ENCODE data around the gene TRABD2B. TPM values are rescaled to one million over a fixed set of nuclear protein-coding genes. Genes with fewer than 3 reads are reported as not detected.
A peak's percentile ranks its signal among the peaks of the same experiment; 100 is the strongest.
"Not testable (repeated sequence)": the region's sequence is repeated elsewhere in the genome, so short reads cannot be mapped to it uniquely, and the experiment has no call there.

Gene TRABD2B
- total RNA-seq, 1 donor from 2014 or later: 0.64 TPM

DNA sequence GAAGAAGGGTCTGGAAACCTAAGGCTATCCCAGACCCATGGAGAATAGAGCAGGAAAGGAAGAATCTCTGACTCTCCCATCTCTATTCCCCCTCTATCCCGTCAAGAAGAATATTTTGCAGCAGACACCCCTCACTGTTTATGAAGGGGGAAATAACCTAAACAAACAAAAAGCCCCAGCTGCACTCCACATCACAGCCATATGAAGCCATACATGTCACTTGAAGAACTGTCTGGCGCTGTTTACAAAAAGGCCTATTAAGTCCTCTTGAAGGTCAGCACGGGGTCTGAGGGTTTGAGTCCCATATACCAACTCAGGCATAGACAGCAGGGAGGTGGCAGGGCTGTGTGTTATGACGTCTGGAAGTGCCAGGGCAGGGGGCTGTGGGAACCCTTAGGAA lies 31.4 kb downstream of the TRABD2B start:
- ATAC-seq: no peak

DNA sequence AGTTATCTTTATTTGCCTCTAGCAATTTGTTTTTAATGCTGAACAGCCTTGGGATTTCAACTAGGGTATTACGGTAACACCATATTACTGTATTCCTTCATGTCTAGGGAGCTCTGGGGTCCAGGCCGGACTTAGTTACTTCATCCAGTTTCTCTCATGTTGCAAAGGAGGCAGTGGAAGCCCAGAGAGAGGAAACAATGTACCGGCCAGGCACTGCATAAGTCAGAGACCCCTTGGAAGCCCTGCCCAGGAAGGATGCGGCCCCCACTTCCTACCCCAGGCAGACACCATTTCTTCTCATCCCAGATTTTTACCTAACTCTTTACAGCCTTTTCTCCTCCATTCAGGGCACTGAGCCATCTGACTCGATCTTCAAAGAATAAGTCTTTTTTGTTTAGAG lies 32.5 kb downstream of the TRABD2B start:
- ATAC-seq: no peak

DNA sequence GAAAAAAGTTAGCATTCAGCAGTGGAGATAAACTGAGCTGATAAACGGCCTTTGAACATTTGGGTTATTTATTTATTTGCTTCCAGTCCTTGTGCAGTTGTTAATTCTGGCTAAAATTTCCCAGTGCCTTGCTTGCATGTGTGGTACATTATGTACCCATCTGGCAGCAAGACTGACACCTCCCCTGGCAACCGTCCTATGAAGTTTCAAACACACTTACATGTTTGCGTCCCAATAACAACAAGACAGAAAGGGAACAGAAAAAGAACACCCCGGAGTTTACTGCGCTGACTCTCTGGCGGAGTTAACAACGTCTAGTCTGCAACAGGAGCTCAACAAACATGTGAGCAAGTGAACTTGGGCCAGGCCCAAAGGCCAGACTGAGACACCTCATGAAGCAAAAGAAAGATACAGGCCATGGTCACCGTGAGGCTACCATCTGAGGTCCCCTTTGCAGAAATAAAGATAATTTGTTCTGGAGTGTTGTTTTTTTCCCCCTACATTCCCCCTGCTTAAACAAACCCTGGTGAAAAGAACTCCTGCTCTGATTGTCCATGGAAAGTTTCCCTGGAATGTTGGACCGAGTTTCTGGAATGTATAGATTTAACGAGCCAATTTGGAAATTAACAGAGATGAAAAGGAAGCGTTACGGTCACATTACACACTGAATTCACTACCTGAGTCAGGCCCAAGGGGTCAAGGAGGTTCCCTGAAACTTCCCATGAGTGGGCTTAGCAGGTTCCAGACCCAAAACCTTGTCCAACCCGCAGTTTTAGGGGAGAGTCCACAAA lies 33.4 kb downstream of the TRABD2B start:
- ATAC-seq: no peak

DNA sequence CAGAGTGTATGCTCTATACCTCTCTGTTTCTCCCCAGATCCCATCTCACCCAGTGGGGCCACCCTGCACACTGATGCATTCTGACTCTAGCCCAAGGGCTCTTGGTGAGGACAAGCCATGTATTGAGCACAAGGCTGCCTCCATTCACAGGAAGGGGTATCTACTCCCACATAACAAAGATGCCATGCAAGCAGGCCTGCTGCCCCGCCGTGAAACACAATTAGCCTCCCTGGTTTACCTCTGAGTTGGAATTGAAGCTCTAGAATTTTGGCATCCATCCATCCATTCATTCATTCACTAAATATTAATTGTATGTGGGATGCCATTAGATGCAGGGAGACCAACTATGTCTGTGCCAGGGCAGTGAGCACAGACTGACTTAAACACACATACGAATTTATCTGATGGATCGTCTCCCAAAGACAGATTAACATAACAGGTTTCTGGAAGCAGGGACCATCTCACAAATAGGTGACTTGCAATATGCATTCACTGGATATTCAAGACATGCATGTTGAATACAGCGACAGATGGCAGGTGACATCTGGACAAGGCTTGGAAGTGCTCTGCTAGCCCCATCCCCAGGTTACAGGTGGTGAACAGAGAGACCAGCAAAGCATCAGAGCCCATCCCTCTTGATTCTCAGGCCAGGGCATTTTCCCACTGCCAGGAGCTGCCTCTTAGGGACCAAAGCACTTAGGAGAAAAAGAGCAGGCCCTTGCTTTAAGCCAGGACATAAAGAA lies 34.3 kb downstream of the TRABD2B start:
- ATAC-seq: no peak

DNA sequence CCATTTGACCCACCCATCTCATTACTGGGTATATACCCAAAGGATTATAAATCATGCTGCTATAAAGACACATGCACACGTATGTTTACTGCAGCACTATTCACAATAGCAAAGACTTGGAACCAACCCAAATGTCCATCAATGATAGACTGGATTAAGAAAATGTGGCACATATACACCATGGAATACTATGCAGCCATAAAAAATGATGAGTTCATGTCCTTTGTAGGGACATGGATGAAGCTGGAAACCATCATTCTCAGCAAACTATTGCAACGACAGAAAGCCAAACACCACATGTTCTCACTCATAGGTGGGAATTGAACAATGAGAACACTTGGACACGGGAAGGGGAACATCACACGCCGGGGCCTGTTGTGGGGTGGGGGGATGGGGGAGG lies 35.4 kb downstream of the TRABD2B start:
- not testable (repeated sequence) for ATAC-seq

DNA sequence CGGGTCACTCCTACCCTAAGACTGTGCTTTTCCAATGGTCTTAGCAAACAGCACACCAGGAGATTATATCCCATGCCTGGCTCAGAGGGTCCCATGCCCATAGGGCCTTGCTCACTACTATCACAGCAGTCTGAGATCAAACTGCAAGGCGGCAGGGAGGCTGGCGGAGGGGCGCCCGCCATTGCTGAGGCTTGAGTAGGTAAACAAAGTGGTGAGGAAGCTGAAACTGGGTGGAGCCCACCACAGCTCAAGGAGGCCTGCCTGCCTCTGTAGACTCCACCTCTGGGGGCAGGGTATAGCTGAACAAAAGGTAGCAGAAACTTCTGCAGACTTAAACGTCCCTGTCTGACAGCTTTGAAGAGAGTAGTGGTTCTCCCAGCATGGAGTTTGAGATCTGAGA lies 40.7 kb downstream of the TRABD2B start:
- ATAC-seq: not testable (repeated sequence)

DNA sequence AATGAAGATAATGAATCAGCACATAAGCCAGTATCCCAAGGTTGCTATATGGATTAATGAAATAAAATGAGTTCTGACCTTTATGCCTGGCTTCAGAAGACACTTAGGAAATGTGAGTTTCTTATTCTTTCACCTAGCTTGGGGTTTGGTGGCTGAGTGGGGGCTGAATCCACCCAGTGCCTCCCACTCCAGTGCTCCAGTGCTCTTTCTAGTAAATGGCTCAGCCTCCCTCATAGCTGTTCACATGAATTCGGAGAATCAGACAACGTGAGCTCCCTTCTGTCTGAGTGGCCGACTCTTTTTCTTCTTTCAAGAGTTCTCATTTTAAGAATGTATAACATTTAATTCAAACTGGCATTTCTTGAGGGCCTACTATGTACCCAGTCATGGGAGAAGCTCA lies 43.5 kb downstream of the TRABD2B start:
- ATAC-seq: no peak

DNA sequence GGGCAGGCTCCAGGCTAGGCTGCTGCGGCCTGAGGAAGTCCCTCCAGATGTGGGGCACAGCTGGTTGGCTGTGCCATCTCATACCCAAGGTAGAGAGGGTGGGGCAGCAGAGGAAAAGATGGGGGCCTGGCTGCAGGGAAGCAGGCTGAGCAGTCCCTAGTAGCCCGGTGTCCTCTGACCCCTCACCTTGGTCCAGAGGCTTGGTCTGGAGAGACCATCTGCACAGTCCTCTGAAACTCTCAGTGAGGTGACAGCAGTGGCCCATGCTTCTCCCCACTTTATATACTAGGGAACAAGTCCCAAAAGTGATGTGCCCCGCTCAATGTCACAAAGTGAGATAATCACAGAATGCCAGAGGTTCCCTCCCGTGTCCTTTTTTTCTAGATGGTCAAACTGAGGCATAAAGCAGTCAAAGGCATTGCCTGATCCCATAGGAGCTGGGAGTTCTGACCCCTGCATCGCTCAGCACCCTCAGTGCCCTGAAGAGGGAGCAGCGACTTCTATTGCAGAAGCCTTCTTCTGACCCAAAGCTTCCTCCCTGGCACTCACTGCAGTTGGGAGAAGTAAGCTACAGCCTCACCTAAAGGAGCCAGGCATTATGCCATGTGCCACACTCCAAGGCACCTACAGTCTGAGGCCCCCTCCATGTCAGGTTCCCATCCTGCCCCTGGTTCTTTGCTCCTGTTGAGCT lies 45.5 kb downstream of the TRABD2B start:
- no peak for ATAC-seq

DNA sequence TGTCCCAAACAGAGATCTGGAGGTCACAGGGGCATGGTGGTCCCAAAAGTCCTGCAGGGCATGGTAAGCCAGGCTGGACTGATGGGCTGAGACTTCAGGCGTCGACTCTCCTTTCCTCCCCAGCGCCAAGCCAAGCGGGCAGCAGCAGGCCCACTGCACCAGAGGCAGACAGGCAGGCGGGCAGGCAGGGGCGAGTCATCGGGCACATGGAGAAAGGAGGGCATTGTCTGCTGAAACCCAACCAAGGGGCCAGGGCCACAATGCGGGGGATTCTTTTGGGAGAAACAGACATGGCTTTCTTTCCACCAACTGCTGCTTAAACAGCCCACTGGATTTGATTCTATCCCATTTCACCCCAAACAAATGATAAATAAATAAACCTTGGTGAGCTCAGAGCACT lies 46.2 kb downstream of the TRABD2B start:
- ATAC-seq: no peak

DNA sequence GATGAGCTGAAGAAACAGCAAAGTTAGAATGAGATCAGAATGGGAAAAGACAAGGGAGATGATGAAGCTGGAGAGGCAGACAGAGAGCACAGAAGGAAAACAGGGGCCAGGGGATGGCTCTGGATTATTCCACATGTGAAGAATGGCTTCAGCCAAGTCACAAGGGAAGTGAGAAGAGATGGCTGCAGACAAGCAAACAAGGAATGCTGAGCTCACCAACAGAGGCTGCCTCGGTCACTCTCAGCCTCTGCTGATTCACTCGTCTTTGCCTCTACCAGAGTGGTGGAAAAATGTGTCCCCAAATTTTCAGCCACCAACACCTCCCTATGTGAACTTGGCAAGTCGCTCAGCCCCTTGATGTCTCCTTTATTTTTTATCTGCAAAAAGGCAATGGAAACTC lies 46.7 kb downstream of the TRABD2B start:
- ATAC-seq: no peak

DNA sequence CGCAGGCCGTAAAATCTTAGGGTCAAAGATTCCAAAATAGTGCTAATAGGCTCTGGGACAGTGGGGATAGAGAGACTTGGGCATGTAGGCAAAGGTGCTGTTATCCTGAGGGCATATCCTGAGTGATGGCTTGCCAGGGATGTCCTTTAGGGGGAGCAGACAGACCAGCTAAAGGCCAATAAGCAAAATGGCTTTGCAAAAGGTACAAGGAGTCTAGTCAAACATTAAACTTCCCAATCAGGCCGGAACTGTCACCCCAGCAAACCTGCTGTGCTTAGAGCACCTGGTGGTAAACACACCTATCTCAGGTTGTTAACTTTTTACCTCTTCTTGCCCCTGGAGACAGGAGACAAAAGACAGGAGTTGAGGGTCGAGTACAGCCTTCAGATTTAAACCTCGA lies 49.1 kb downstream of the TRABD2B start:
- no peak for ATAC-seq

DNA sequence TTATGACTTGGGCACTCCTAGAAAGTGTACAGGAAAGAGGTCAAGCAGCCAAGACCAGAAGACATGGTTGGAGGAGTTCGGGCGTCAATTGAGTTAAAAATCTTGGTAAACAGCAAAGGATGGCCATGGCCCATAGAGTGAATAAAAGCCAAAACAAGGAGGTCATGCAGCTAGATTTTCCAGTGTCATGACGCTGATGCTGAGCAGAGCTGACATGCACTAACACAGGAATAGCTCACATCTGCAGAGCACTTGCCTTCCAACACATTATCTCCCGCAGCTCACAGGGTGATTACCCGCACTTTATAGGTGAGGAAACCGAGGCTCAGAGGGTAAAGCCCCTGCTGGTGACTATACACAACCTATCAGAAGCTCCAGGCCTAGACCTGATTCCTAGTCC lies 49.7 kb downstream of the TRABD2B start:
- ATAC-seq: no peak

DNA sequence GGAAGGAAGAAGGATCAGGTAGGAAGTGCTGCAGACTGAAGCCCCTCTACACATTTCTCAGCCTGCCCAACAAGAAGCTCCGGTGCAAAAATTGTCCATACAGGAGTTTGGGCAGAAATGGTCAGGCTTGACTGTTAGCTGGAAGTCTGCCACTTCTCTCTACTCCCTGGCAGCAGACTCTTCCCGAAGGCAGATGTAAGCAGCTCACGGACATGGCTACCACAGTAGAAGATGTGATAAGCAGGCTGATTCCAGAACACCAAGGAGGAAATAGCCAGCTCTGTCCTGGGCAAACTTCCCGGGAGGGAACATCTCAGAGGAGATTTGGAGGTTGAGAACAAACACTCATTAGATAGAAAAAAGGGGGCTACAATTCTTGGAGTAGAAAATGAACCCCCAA lies 52.6 kb downstream of the TRABD2B start:
- ATAC-seq: no peak

DNA sequence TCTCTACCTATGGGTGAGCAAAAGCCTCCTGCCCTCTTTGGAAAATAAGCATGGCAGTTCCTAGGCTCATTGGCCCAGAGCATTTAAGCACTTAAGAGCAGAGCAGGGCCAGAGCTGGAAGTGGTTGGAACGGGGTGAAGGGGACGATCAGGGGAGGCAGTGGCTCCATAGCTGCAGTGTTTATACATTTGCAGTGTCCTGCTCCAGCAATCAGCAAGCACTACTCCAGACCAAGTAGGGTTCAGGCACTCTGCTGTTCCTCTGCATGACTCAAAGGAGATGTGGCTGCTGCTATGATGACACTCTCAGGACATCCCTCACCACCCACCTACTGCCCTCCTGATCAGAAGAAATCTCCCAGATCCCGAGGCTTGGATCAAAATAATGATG lies 55.0 kb downstream of the TRABD2B start:
- peak; percentile 50 for ATAC-seq

DNA sequence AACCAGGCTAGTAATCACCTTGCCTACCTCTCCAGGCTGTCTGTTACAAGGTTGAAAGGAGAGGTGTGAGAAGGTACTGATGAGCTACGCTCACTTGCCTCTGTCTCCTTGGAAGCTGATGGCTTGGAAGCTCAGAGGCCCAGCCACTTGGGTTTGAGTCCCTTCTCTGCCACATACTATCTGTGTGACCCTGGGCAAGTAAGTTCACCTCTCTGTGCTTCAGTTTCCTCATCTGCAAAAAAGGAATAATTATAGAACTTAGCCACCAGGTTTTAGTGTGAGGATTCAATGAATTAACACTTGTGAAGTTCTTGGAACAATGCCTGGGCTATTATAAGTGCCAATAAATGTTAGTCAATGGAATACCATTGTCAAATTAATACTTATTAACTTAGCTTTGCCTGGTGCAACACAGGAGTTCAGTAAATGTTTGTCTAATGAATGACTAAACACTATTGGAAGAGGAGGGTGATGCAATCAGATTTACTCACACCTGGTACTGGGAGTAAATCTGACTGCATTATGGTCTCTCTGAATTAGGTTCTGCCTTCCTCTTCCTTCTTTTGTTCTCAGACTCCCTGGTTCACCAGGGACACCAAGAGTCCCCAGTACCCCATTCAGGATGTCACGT lies 55.5 kb downstream of the TRABD2B start:
- peak; percentile 94 for ATAC-seq

DNA sequence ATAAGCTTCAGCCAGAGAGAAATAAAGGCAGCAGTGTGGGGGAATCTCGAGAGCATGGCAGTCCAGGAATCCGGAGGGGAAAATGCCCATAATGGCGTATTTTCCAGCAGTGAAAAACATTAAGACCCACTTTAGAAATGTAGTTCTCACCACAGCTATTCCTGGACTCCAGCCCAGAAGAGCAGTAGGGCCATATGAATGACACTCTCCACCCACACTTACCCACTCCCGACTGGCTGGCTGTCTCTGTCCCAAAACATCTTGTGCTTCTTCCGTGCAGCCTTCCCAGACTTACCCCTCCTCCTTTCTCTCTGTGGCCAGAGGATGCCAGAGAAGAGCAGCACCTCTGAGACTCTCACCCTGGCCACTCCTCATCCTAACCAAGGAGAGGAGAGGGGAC lies 56.4 kb downstream of the TRABD2B start:
- ATAC-seq: no peak

DNA sequence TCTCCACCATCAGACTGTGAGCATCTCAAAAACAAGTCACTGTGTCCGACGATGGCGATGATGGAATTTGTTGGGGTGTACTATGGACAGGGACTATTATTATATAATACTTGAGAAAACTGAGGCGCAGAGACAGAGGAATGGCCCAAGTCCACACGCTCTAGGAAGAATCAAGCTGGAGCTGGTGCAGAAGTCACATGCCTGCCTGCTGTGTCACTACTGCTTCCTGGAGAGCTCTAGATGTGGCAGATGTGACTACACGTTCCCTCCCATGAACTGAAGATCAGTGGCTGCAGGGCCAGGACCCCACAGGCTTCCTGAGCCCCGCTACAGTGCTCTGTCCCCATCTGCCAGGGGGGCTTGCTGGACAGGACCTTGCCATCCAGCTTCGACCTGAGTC lies 56.9 kb downstream of the TRABD2B start:
- no peak for ATAC-seq

DNA sequence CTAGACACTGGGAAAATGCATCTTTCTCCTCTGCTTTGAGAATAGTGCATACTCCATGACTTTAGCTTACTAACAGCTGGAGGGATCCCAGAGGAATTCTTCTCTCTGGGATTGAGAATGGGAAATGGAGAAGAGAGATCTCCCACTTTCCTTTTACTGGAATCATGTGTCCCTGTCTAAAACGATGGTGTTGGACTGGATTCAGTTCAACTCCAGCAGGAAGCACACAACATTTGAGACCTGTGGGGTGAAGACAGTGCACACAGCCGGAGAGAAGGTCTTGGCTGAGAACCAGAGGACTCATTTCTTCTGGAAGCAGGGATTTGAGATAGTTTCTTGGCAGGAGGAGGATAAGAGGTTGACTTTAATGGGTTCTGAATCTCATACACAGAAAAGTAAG lies 58.7 kb downstream of the TRABD2B start:
- ATAC-seq: no peak

DNA sequence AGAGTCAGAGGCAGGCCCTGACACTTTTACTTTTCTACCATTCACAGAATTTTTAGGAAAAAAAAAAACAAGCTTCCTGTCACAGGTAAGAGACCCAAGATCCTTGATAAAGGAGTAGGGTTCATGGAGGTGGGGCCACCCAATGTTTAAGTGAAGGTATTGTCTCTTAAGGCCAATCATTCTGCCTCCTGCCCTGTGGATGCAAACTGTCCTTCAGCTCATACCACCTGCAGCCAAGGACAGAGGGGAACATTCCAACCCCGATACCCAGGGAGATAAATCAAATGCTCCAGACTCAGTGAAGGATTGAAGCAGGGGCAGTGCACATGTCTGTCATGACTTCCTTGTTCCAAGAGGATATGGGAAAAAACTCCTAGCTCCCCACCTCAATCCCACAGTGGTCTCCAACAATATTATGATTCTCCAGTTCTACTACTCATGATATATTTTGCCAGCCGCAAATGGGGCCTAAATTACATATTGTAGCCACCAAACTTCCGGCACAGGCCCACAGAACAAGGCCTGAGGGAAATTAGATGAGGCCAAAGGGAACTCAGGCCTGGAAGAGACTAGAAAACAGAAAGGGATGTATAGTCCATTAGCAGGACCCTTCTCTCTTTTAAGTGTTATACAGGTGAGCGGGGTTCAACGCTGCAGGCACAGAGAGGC lies 59.5 kb downstream of the TRABD2B start:
- ATAC-seq: no peak

DNA sequence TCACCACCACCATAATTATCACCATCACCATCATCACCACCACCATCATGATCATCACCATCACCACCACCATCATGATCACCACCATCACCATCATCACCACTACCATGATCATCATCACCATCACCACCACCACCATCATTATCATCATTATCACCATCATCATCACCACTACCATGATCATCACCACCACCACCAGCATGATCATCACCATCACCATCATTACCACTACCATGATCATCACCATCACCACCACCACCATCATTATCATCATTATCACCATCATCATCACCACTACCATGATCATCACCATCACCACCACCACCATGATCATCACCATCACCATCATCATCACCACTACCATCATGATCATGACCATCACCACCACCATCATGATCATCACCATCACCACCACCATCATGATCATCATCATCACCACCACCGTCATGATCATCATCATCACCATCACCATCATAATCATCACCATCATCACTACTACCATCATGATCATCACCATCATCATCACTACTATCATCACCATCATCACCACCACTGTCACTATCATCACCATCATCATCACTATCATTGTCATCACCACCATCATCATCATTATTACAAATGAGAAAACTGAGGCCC lies 60.2 kb downstream of the TRABD2B start:
- ATAC-seq: no peak

DNA sequence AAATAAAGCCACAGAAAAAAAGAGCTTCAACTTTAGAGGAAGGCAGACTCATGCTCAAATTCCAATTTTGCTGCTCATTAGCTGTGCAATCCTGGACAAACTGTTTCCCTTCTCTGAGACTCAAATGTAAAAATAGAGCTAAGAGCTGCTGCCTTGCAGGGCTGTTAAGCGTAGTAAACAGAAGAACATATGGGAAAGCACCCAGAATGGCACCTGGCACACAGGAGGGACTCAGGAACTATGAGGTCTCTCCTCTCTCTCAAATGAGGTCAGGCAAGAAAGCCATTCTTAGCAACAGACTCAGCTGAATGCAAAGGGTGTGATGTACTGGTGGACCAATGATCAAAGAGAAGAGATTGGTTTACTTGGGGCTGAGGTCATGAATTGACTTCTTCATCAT lies 61.3 kb downstream of the TRABD2B start:
- no peak for ATAC-seq

DNA sequence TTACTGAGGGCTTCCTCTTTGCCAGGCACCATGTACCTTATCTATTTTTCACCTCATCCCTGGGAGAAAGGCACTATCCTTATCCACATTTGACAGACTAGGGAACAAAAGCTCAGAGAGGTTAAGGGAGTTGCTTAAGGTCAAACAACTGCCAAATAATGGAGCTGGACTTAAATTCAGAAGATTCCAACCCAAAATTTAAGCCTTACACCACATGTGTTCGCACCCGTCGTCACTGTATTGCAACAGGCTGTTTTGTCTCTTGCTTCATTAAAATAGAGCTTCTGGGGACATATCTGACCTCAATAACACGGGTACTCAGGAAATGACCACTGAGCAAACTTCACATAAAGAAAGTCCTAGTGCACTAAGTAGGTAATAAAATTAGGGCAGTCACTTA lies 62.0 kb downstream of the TRABD2B start:
- ATAC-seq: no peak

Measured in esophagus mucosa (tissue), 1 donor.